GM18502 (cell line): ENCODE results near the gene TAS2R30.

Experiments used
- ATAC-seq: cut with Tn5 transposase; IDR thresholded peaks from one replicate; pipeline ENCODE4 v1.9.1; 2021; ENCODE audit warnings: mild to moderate bottlenecking; ENCODE audit not compliant: unreplicated experiment, poor library complexity

TAS2R30 gene

GRCh38 chr12:11134305-11134704 lies at the start of gene TAS2R30:
Gene TAS2R30 (minus strand): TSS chr12:11134644. CDS start chr12:11134244, 400 bp downstream.
- ATAC-seq: no peak

- no peak for ATAC-seq
Measured at GRCh38 chr12:11183011-11183410, 48.6 kb upstream of the TAS2R30 start.

GRCh38 chr12:11182529-11182928 lies 48.1 kb upstream of the TAS2R30 start:
- no peak for ATAC-seq

GRCh38 chr12:11178250-11178649 lies 43.8 kb upstream of the TAS2R30 start:
- ATAC-seq: no peak

GRCh38 chr12:11174022-11174421 lies 39.6 kb upstream of the TAS2R30 start:
- no peak for ATAC-seq

- no peak for ATAC-seq
Measured at GRCh38 chr12:11171969-11172675, 37.7 kb upstream of the TAS2R30 start.

- ATAC-seq: peak; percentile 98
Measured at GRCh38 chr12:11171145-11171968, 36.9 kb upstream of the TAS2R30 start, which contains the start of gene SMIM10L1. Gene SMIM10L1 (plus strand): TSS chr12:11171194. CDS start chr12:11171357, 163 bp downstream.

GRCh38 chr12:11170810-11171144 lies 36.3 kb upstream of the TAS2R30 start:
- ATAC-seq: no peak

- no peak for ATAC-seq
Measured at GRCh38 chr12:11166300-11166699, 31.9 kb upstream of the TAS2R30 start.

- no peak for ATAC-seq
Measured at GRCh38 chr12:11164384-11164783, 29.9 kb upstream of the TAS2R30 start.

- ATAC-seq: no peak
Measured at GRCh38 chr12:11162502-11162901, 28.1 kb upstream of the TAS2R30 start.

GRCh38 chr12:11158885-11159444 lies 24.5 kb upstream of the TAS2R30 start:
- no peak for ATAC-seq

- no peak for ATAC-seq
Measured at GRCh38 chr12:11154400-11154925, 20.0 kb upstream of the TAS2R30 start.

- ATAC-seq: no peak
Measured at GRCh38 chr12:11152725-11153124, 18.3 kb upstream of the TAS2R30 start.

GRCh38 chr12:11150832-11151231 lies 16.4 kb upstream of the TAS2R30 start:
- ATAC-seq: no peak

- no peak for ATAC-seq
Measured at GRCh38 chr12:11147420-11147819, 13.0 kb upstream of the TAS2R30 start.

- no peak for ATAC-seq
Measured at GRCh38 chr12:11144297-11144696, 9.9 kb upstream of the TAS2R30 start.

- ATAC-seq: no peak
Measured at GRCh38 chr12:11143352-11143751, 8.9 kb upstream of the TAS2R30 start.

GRCh38 chr12:11136075-11136474 lies 1.6 kb upstream of the TAS2R30 start:
- no peak for ATAC-seq

GRCh38 chr12:11133816-11134215 lies 628 bp downstream of the TAS2R30 start:
- no peak for ATAC-seq

GRCh38 chr12:11133162-11133561 lies 1.3 kb downstream of the TAS2R30 start:
- no peak for ATAC-seq
